GM10248 (cell line): ENCODE data around the gene ATOX1.

Source experiments
- CTCF ChIA-PET: fragments of 300-600 bp; sonication (Branson Sonifier 250); formaldehyde crosslinking; extraction: SDS; loops from one replicate; lab custom pipeline; 2021; ENCODE audit warnings: antibody characterized with exemption; lab: Yijun Ruan, JAX
- POLR2A ChIA-PET: fragments of 350-650 bp; sonication (Branson Sonifier 250); formaldehyde crosslinking; extraction: SDS; loops from one replicate; lab custom pipeline; 2020; ENCODE audit warnings: antibody characterized with exemption; lab: Yijun Ruan, JAX
- DNase-seq: peaks from one replicate; pipeline ENCODE4 v3.0.0; 2012; ENCODE audit errors: extremely low spot score
- TF ChIP-seq, protein P1 (sequence below): IDR thresholded peaks from 2 replicates; pipeline ENCODE4 v1.5.1; 2012; ENCODE audit warnings: mild to moderate bottlenecking, low read depth; ENCODE audit errors: extremely low read depth, missing control alignments, control extremely low read depth

Gene ATOX1

DNA sequence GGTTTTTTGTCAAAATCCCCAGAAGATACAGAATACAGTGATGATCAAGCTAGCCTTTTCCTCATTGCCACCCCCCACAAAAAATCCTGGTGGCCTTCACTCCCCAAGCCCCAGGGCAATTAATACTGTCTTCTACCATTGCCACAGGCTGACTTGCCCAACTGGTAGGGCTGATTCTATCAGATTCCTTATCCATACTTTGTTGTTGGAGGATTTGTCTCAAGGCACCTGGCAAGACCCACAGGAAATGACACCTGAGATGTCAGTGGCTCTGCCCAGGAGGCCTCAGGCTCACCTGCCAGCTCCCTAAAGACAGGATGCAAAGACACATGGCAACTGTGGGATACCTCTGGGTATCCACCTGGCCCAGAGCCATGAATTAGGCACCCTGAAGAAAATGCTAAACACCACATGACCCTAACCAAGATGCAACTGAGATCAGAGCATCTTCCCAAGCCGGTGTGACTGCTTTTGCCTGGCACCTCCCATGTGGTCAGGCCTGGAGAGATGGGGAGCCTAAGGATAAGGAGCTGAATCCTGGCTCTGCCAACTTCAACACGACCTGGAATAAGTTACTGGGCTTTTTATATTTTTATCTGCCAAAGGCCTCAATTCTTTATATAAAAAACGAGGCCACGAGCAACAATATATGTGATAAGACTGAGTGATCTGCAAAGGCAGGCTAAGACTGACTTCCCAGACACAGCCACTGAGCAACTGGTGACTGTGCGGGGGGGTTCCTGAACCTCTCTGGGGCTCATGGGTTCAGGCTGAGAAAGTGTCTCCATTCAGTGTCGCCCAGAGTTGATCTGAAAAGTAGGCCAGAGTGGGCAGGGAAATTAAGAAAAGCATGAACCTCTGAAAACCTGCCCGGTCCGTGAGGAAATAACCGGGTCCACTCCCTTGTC is 944 bp downstream of the ATOX1 start:
- CTCF ChIA-PET, result interaction anchor here (0.9 to 17.3 kb wide), 9 partner anchors 8 to 105 kb away, joined by 3 to 155 read pairs (median 4); partner anchors contain the start of gene G3BP1
- POLR2A ChIA-PET, result interaction anchor here (1.1 to 3.0 kb wide), 2 partner anchors 14 to 310 kb away, joined by 3 to 18 read pairs; partner anchors contain the start of genes G3BP1 and SLC36A1
- TF ChIP-seq, protein P1, sequence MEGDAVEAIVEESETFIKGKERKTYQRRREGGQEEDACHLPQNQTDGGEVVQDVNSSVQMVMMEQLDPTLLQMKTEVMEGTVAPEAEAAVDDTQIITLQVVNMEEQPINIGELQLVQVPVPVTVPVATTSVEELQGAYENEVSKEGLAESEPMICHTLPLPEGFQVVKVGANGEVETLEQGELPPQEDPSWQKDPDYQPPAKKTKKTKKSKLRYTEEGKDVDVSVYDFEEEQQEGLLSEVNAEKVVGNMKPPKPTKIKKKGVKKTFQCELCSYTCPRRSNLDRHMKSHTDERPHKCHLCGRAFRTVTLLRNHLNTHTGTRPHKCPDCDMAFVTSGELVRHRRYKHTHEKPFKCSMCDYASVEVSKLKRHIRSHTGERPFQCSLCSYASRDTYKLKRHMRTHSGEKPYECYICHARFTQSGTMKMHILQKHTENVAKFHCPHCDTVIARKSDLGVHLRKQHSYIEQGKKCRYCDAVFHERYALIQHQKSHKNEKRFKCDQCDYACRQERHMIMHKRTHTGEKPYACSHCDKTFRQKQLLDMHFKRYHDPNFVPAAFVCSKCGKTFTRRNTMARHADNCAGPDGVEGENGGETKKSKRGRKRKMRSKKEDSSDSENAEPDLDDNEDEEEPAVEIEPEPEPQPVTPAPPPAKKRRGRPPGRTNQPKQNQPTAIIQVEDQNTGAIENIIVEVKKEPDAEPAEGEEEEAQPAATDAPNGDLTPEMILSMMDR, result no peak
- DNase-seq, result peak; percentile 36

DNA sequence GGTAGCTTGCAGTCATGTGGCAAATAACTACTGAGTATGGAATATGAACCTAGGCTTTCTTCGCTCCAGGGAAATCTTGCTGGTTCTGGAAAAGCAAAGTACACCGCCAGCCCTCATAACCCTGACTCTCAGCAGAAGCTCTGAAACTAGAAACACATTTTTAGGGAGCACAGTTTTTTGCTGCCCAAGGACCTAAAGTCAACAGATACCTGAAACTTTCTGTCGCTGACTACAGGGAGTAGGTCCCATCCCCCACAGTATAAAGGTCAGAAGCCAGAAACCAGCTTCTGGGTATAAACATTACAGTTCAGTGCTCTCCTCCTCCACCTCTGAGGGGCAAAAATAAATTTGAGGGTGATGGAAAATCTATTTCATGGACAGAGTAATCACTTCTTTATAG is 3.0 kb downstream of the ATOX1 start:
- DNase-seq, result no peak
- TF ChIP-seq, protein P1, result no peak
- CTCF ChIA-PET, result interaction anchor here (0.9 to 17.3 kb wide), 7 partner anchors 14 to 103 kb away, joined by 3 to 155 read pairs (median 3); partner anchors contain the start of gene G3BP1
- POLR2A ChIA-PET, result no interaction called here

DNA sequence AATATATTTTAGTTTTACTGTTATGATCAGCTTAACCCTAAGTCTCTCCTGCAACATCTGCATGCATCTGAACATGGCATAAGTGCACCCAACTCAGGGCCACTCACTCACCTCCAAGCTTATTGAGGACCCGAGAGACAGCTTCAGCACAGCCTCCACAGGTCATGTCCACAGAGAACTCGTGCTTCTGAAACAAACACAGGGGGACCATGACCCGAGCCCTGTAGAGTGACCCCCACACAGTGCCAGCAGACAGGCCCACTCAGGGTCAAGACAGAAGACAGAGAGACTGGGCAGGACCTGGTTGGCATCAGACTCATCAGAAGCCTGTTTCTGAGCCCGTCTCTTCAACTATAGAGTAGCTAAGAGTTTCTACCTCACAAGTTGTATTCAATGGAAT is 6.8 kb downstream of the ATOX1 start:
- POLR2A ChIA-PET, result interaction anchor here (0.9 to 1.9 kb wide), 2 partner anchors 20 to 30 kb away, joined by 3 to 7 read pairs; partner anchors contain the start of gene G3BP1
- DNase-seq, result no peak
- TF ChIP-seq, protein P1, result no peak
- CTCF ChIA-PET, result interaction anchor here (0.8 to 17.3 kb wide), 10 partner anchors 10 to 99 kb away, joined by 3 to 155 read pairs (median 4); partner anchors contain the start of gene G3BP1

DNA sequence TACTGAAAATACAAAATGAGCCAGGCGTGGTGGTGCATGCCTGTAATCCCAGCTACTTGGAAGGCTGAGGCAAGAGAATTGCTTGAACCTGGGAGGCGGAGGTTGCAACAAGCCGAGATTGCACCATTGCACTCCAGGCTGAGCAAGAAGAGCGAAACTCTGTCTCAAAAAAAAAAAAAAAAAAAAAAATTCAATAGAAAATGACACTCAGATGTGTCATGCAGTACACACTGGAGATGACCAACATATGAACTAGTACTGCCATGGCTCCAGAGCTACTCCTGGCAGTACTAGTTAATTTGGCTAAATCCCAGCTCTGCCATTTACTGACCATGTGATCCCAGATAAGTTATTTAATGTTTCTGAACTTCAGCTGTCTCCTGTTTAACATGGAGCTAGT is 7.3 kb downstream of the ATOX1 start:
- CTCF ChIA-PET, result interaction anchor here (0.8 to 17.3 kb wide), 9 partner anchors 11 to 99 kb away, joined by 3 to 155 read pairs (median 3); partner anchors contain the start of gene G3BP1
- DNase-seq, result no peak
- TF ChIP-seq, protein P1, result no peak
- POLR2A ChIA-PET, result interaction anchor here (0.6 to 0.7 kb wide), 2 partner anchors 12 to 451 kb away, joined by 3 to 8 read pairs; no protein-coding TSS in a partner anchor

DNA sequence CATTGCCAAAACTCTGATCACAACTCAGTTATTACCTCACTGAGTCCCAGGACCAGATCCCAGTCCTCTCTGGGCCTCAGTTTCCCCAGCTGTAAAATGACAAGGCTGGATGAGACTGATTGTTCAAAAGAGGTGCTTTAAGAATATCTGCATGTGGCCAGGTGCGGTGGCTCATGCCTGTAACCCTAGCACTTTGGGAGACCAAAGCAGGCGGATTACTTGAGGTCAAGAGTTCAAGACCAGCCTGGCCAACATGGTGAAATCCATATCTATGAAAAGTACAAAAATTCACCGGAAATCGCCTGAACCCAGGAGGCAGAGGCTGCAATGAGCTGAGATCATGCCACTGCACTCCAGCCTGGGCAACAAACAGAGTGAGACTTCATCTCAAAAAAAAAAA is 8.3 kb downstream of the ATOX1 start:
- CTCF ChIA-PET, result interaction anchor here (1.2 to 17.3 kb wide), 9 partner anchors 8 to 136 kb away, joined by 3 to 155 read pairs (median 10); partner anchors contain the start of genes ATOX1 and G3BP1
- TF ChIP-seq, protein P1, result no peak
- POLR2A ChIA-PET, result interaction anchor here (0.6 to 1.6 kb wide), 2 partner anchors 21 to 28 kb away, joined by 3 to 12 read pairs; partner anchors contain the start of gene G3BP1
- no peak for DNase-seq
